K562 (cell line): Measurements from ENCODE around the gene LMCD1. TPM values are rescaled to one million over a fixed set of nuclear protein-coding genes. Genes with fewer than 3 reads are reported as not detected.

Experiments
- ATAC-seq: fragments of 200-7000 bp; cut with Tn5 transposase; 3 replicates; pipeline ENCODE4 v1.9.1; 2020; ENCODE audit warnings: moderate library complexity
- BruUV-seq: library from RNA; stranded (reverse); fragments of 400-500 nt; replicated peaks from 2 replicates; lab custom pipeline; 2021; lab: Mats Ljungman, UMichigan
- CTCF ChIA-PET: fragments of 300-600 bp; formaldehyde crosslinking; extraction: SDS; loops from one replicate; lab custom pipeline; 2021; ENCODE audit warnings: low intra/inter-chr PET ratio; lab: Yijun Ruan, JAX
- POLR2A ChIA-PET: fragments of 300-600, 350-650 bp; sonication (Branson Sonifier 250); formaldehyde crosslinking; extraction: SDS; loops from one replicate; lab custom pipeline; 2021; ENCODE audit warnings: antibody characterized with exemption, inconsistent platforms; lab: Yijun Ruan, JAX
- DNase-seq, 4 experiments: peaks; one replicate each; pipeline versions ENCODE4 v3.0.0 to v3.0.0-alpha.2; 2011 to 2018; ENCODE audit warnings: low spot score in 3 of 4, mixed read lengths in 3 of 4; ENCODE audit errors: extremely low read depth in 1 of 4
- FAIRE-seq: peaks from 2 replicates; lab custom pipeline; 2011; peaks lifted over from hg19 to GRCh38; lab: Jason Lieb, UNC
- H2AFZ ChIP-seq: 2 replicates; pipeline ENCODE4 v1.6.0; 2011; ENCODE audit warnings: low read depth, low read length, control low read depth, inconsistent platforms
- H3K27ac ChIP-seq: fragments of 200-600 bp; 3 replicates; pipeline ENCODE4 v1.8.0; 2011; ENCODE audit warnings: low read depth, mild to moderate bottlenecking, control low read depth, inconsistent platforms, low read length, moderate library complexity, mixed read lengths; ENCODE audit errors: extremely low read depth
- H3K27me3 ChIP-seq, 2 experiments: fragments of 300-600 bp in 1 of 2; 2 replicates in 1 of 2; 3 replicates in 1 of 2; pipeline versions ENCODE4 v1.6.0 to v1.8.0; 2011; ENCODE audit warnings: inconsistent platforms in 2 of 2, low read length in 2 of 2, mild to moderate bottlenecking in 1 of 2, mixed read lengths in 1 of 2, moderate library complexity in 1 of 2; ENCODE audit not compliant: control insufficient read depth in 2 of 2, insufficient read depth in 2 of 2
- H3K36me3 ChIP-seq: fragments of 300-600 bp; 3 replicates; pipeline ENCODE4 v1.8.0; 2011; ENCODE audit warnings: mild to moderate bottlenecking, low read length, inconsistent platforms; ENCODE audit not compliant: control insufficient read depth, insufficient read depth
- H3K4me1 ChIP-seq, 2 experiments: fragments of 200-600 bp in 1 of 2; replicated peaks in 1 of 2; 2 replicates in 1 of 2; 3 replicates in 1 of 2; pipeline versions ENCODE4 v1.5.1 to v1.8.0; 2011; ENCODE audit warnings: inconsistent platforms in 2 of 2, low read length in 2 of 2, mild to moderate bottlenecking in 1 of 2, mixed read lengths in 1 of 2, moderate library complexity in 1 of 2; ENCODE audit not compliant: control insufficient read depth in 2 of 2, insufficient read depth in 2 of 2
- H3K4me2 ChIP-seq: 2 replicates; pipeline ENCODE4 v1.6.1; 2011; ENCODE audit warnings: low read length, control low read depth, inconsistent platforms, mixed read lengths; ENCODE audit not compliant: insufficient read depth
- H3K4me3 ChIP-seq: fragments of 200-600 bp; sonication (generic), shearing (Covaris generic); 2 replicates; pipeline ENCODE4 v1.5.1; 2016; ENCODE audit warnings: control low read depth, inconsistent platforms
- H3K79me2 ChIP-seq: fragments of 200-600 bp; 3 replicates; pipeline ENCODE4 v1.8.0; 2011; ENCODE audit warnings: low read length, inconsistent platforms; ENCODE audit not compliant: control insufficient read depth, insufficient read depth
- H3K9ac ChIP-seq, 2 experiments: 2 replicates each; pipeline versions ENCODE4 v1.6.0 to v1.6.1; 2011; ENCODE audit warnings: low read depth in 2 of 2, low read length in 2 of 2, control low read depth in 1 of 2, inconsistent platforms in 1 of 2, mild to moderate bottlenecking in 1 of 2, mixed read lengths in 1 of 2; ENCODE audit not compliant: insufficient read depth in 1 of 2
- H3K9me1 ChIP-seq: one replicate; pipeline ENCODE4 v1.6.0; 2011; ENCODE audit warnings: inconsistent platforms, mild to moderate bottlenecking, low read length, moderate library complexity; ENCODE audit not compliant: control insufficient read depth, insufficient read depth
- H3K9me3 ChIP-seq: replicated peaks from 2 replicates; pipeline ENCODE4 v1.5.1; 2011; ENCODE audit warnings: low read depth, low read length, inconsistent platforms; ENCODE audit not compliant: control insufficient read depth, insufficient read depth
- H4K20me1 ChIP-seq: replicated peaks from 2 replicates; pipeline ENCODE4 v1.6.1; 2011; ENCODE audit warnings: low read length, inconsistent platforms, mixed read lengths; ENCODE audit not compliant: control insufficient read depth, insufficient read depth
- CBX5 ChIP-seq: IDR thresholded peaks from 2 replicates; pipeline ENCODE4 v1.6.1; 2014; ENCODE audit warnings: low read depth, borderline replicate concordance
- RBM25 ChIP-seq: fragments of 200-400 bp; formaldehyde crosslinking; IDR thresholded peaks from 2 replicates; pipeline ENCODE4 v1.6.1; 2018; ENCODE audit warnings: low read length, low read depth, moderate library complexity; ENCODE audit not compliant: severe bottlenecking
- ZFP36 ChIP-seq: fragments of 150-350 bp; IDR thresholded peaks from 2 replicates; pipeline ENCODE4 v1.6.1; 2018; ENCODE audit warnings: low read length, low read depth; ENCODE audit not compliant: partially characterized antibody
- ZFP91 ChIP-seq: sonication (generic); formaldehyde crosslinking; IDR thresholded peaks from 2 replicates; pipeline ENCODE4 v1.8.0; 2022; ENCODE audit warnings: mild to moderate bottlenecking, missing genetic modification reagents
- ZNF589 ChIP-seq: fragments of 200-800 bp; sonication (Bioruptor generic); IDR thresholded peaks from 2 replicates; pipeline ENCODE4 v1.6.1; 2016; ENCODE audit warnings: low read depth, missing genetic modification characterization, missing compliant biosample characterization
- WGBS: fragments of 100-300 bp; shearing (Covaris generic); methylation state at CpG from one replicate; pipeline ENCODE4 v1.1.6; 2016; ENCODE audit warnings: low coverage, mixed read lengths; ENCODE audit not compliant: insufficient coverage; ENCODE audit errors: missing lambda C conversion rate; 5-methylcytosine and 5-hydroxymethylcytosine counted together
- in situ Hi-C: fragments of 300-500 bp; cut with MboI; formaldehyde crosslinking; loops from 4 replicates; pipeline ENCODE4 v1.15.0; 2018; ENCODE audit warnings: inconsistent platforms, mixed read lengths
- intact Hi-C: fragments of 100-400 bp; cut with micrococcal nuclease; formaldehyde crosslinking; loops from 2 replicates; pipeline ENCODE4 v1.14.2; 2022
- polyA plus RNA-seq, 8 experiments: library from polyadenylated mRNA; depleted of rRNA in 4 of 8; stranded (reverse) in 5 of 8; unstranded in 3 of 8; fragments of >200 nt; fragmentation: Nextera tagmentation in 2 of 8; fragmentation: Illumina TruSeq in 1 of 8; extraction: Ambion mirVana in 2 of 8; extraction: Trizol in 1 of 8; gene quantifications; 2 replicates each; pipeline versions ENCODE4 v1.2.1 to v1.2.3, GENCODE V29; 2011 to 2014; ENCODE audit warnings: inconsistent platforms in 1 of 8, missing spikeins in 1 of 8
- total RNA-seq, 7 experiments: library from RNA; depleted of rRNA in 6 of 7; stranded (reverse); fragments of >200 nt in 6 of 7; fragmentation: Illumina TruSeq in 2 of 7; extraction: Trizol in 2 of 7; gene quantifications; 2 replicates each; pipeline versions ENCODE4 v1.2.1 to v1.2.3, GENCODE V29; 2011 to 2021; ENCODE audit warnings: low replicate concordance in 1 of 7

Gene LMCD1
- total and polyA plus RNA-seq, 9 of the 15 experiments (the other 6 are each of a cell fraction or from before 2014, with no cell fraction given), result 0.60 TPM; not detected in 8

GRCh38 chr3:8542190-8543135, 40.8 kb downstream of the LMCD1 start:
- in situ Hi-C loops, result no loop called here
- peaks cover 9 to 24% of the 10 kb centered on the region in 2 experiments; a peak in 4 of 5 replicates for H3K27me3 ChIP-seq
- BruUV-seq, result no TSS peak
- no peak overlapping the region for H2AFZ ChIP-seq
- intact Hi-C loops, result no loop called here
- CTCF ChIA-PET, result no interaction called here
- no peak for ATAC-seq
- no peak overlapping the region for H3K4me3 ChIP-seq
- no peak overlapping the region for H3K4me2 ChIP-seq
- H3K9me3 ChIP-seq, result no peaks in the 10 kb centered on the region
- H3K9ac ChIP-seq, result peak overlapping the region in 1 of 2 experiments; percentile 47; a peak in 1 of 4 replicates
- H3K4me1 ChIP-seq, result no peaks in the 10 kb centered on the region
- no peaks in the 10 kb centered on the region for H3K36me3 ChIP-seq
- no peak overlapping the region for H3K27ac ChIP-seq
- POLR2A ChIA-PET, result interaction anchor here (0.6 kb wide), 1 partner anchor 110 kb away, joined by 3 read pairs; no protein-coding TSS in a partner anchor
- FAIRE-seq, result no peak
- no peak for DNase-seq
- no peaks in the 10 kb centered on the region for H3K9me1 ChIP-seq
- no peak for TF ChIP-seq ZNF589 (CRISPR knock-in tag)
- TF ChIP-seq RBM25, result peak; percentile 68
- no peak for TF ChIP-seq ZFP91 (CRISPR knock-in tag)
- TF ChIP-seq CBX5, result no peak
- peak; percentile 74 for TF ChIP-seq ZFP36
- TF ChIP-seq, all 486 proteins: peak for 2
- H3K79me2 ChIP-seq, result no peaks in the 10 kb centered on the region
- no peaks in the 10 kb centered on the region for H4K20me1 ChIP-seq
- 2% methylated on average over 12 of the region's 12 CpGs for WGBS
